Activated CD4-positive, alpha-beta T cell treated with anti-CD3 and anti-CD28 coated beads for 48 hours (primary cell): Measurements from ENCODE around the gene ACSL6.

Experiments
- DNase-seq: peaks from one replicate; pipeline ENCODE4 v3.0.0-alpha.2; 2020

ACSL6 gene

GRCh38 chr5:132011622-132012343 lies at the start of gene ACSL6:
TSS of gene ACSL6 (minus strand) at chr5:132011658. CDS start at chr5:132011553, 105 bp downstream.
- peak; percentile 51 for DNase-seq

GRCh38 chr5:132060501-132061161 lies 49.2 kb upstream of the ACSL6 start, which contains the start of gene IL3:
TSS of gene IL3 (plus strand) at chr5:132060655. CDS start at chr5:132060707, 52 bp downstream.
- DNase-seq = peak; percentile 9

- no peak for DNase-seq
These were observed 48.4 kb upstream of the ACSL6 start for GRCh38 chr5:132059696-132060500.

- peak; percentile 22 for DNase-seq
These were observed 47.7 kb upstream of the ACSL6 start for GRCh38 chr5:132059043-132059695.

GRCh38 chr5:132058646-132059042 lies 47.2 kb upstream of the ACSL6 start:
- DNase-seq = no peak

- DNase-seq = no peak
These were observed 46.2 kb upstream of the ACSL6 start for GRCh38 chr5:132057498-132058255.

GRCh38 chr5:132056610-132057497 lies 45.4 kb upstream of the ACSL6 start:
- no peak for DNase-seq

GRCh38 chr5:132055808-132056609 lies 44.6 kb upstream of the ACSL6 start:
- peak; percentile 48 for DNase-seq

GRCh38 chr5:132055441-132055807 lies 44.0 kb upstream of the ACSL6 start:
- no peak for DNase-seq

GRCh38 chr5:132054697-132055440 lies 43.4 kb upstream of the ACSL6 start:
- DNase-seq = no peak

- DNase-seq = no peak
These were observed 42.7 kb upstream of the ACSL6 start for GRCh38 chr5:132054031-132054696.

GRCh38 chr5:132053483-132053882 lies 42.0 kb upstream of the ACSL6 start:
- DNase-seq = no peak

GRCh38 chr5:132052520-132052919 lies 41.1 kb upstream of the ACSL6 start:
- no peak for DNase-seq

- DNase-seq = no peak
These were observed 39.4 kb upstream of the ACSL6 start for GRCh38 chr5:132050661-132051552.

- DNase-seq = no peak
These were observed 38.7 kb upstream of the ACSL6 start for GRCh38 chr5:132050136-132050535.

GRCh38 chr5:132049559-132049958 lies 38.1 kb upstream of the ACSL6 start:
- DNase-seq = no peak

- no peak for DNase-seq
These were observed 37.6 kb upstream of the ACSL6 start for GRCh38 chr5:132049093-132049492.

GRCh38 chr5:132046880-132047299 lies 35.4 kb upstream of the ACSL6 start:
- DNase-seq = no peak
